H9 (cell line): Measurements from ENCODE around the gene XXYLT1. TPM values are rescaled to one million over a fixed set of nuclear protein-coding genes. Genes with fewer than 3 reads are reported as not detected.
A peak's percentile ranks its signal among the peaks of the same experiment; 100 is the strongest.

Source experiments
- DNase-seq: peaks from one replicate; pipeline ENCODE4 v3.0.0-alpha.2; 2017
- H2AFZ ChIP-seq: one replicate; pipeline ENCODE4 v1.6.1; 2013; ENCODE audit warnings: mild to moderate bottlenecking, low read length, control low read depth, moderate library complexity
- H2AK5ac ChIP-seq: 2 replicates; pipeline ENCODE4 v1.6.1; 2013; ENCODE audit warnings: low read length, control low read depth, mixed read lengths; ENCODE audit not compliant: insufficient read length
- H2BK120ac ChIP-seq: one replicate; pipeline ENCODE4 v1.6.1; 2013; ENCODE audit warnings: low read depth, mild to moderate bottlenecking, low read length, control low read depth, inconsistent platforms; ENCODE audit not compliant: poor library complexity, severe bottlenecking
- H2BK12ac ChIP-seq: 2 replicates; pipeline ENCODE4 v1.6.1; 2013; ENCODE audit warnings: low read length, control low read depth, mixed read lengths, low read depth; ENCODE audit not compliant: insufficient read length
- H2BK15ac ChIP-seq: 2 replicates; pipeline ENCODE4 v1.6.1; 2013; ENCODE audit warnings: low read depth, low read length, control low read depth
- H2BK20ac ChIP-seq: one replicate; pipeline ENCODE4 v1.6.1; 2013; ENCODE audit warnings: low read depth, mild to moderate bottlenecking, low read length, control low read depth, inconsistent platforms; ENCODE audit not compliant: poor library complexity, severe bottlenecking
- H2BK5ac ChIP-seq: 2 replicates; pipeline ENCODE4 v1.6.1; 2013; ENCODE audit warnings: low read length, control low read depth, mixed read lengths; ENCODE audit not compliant: insufficient read length
- H3K14ac ChIP-seq: 2 replicates; pipeline ENCODE4 v1.6.1; 2013; ENCODE audit warnings: low read length, control low read depth; ENCODE audit not compliant: insufficient read depth
- H3K18ac ChIP-seq: 2 replicates; pipeline ENCODE4 v1.6.1; 2013; ENCODE audit warnings: low read depth, mild to moderate bottlenecking, mixed read lengths, low read length, control low read depth; ENCODE audit not compliant: insufficient read length
- H3K23ac ChIP-seq: 2 replicates; pipeline ENCODE4 v1.6.1; 2013; ENCODE audit warnings: low read length, control low read depth, mixed read lengths, low read depth; ENCODE audit not compliant: insufficient read length
- H3K23me2 ChIP-seq: 2 replicates; pipeline ENCODE4 v1.6.1; 2013; ENCODE audit warnings: low read depth, mild to moderate bottlenecking, mixed read lengths, low read length, control low read depth; ENCODE audit not compliant: insufficient read length, poor library complexity, severe bottlenecking
- H3K27ac ChIP-seq: 2 replicates; pipeline ENCODE4 v1.5.1; 2013; ENCODE audit warnings: low read length, control low read depth, mixed read lengths, low read depth; ENCODE audit not compliant: insufficient read length
- H3K27me3 ChIP-seq: 2 replicates; pipeline ENCODE4 v1.6.1; 2013; ENCODE audit warnings: low read length, control low read depth, inconsistent platforms; ENCODE audit not compliant: insufficient read depth
- H3K4ac ChIP-seq: 2 replicates; pipeline ENCODE4 v1.6.1; 2013; ENCODE audit warnings: low read depth, mild to moderate bottlenecking, control low read depth, inconsistent platforms, low read length, moderate library complexity
- H3K4me1 ChIP-seq: 2 replicates; pipeline ENCODE4 v1.6.1; 2013; ENCODE audit warnings: low read length, control low read depth, inconsistent platforms; ENCODE audit not compliant: insufficient read depth
- H3K4me2 ChIP-seq: 2 replicates; pipeline ENCODE4 v1.6.1; 2013; ENCODE audit warnings: low read length, control low read depth, mixed read lengths; ENCODE audit not compliant: insufficient read length, insufficient read depth
- H3K56ac ChIP-seq: 2 replicates; pipeline ENCODE4 v1.6.1; 2013; ENCODE audit warnings: low read depth, mild to moderate bottlenecking, mixed read lengths, low read length, control low read depth; ENCODE audit not compliant: insufficient read length
- H3K79me1 ChIP-seq: 2 replicates; pipeline ENCODE4 v1.6.1; 2013; ENCODE audit warnings: low read depth, mild to moderate bottlenecking, moderate library complexity, low read length, control low read depth, inconsistent platforms; ENCODE audit not compliant: insufficient read depth, poor library complexity, severe bottlenecking
- H3K79me2 ChIP-seq: 2 replicates; pipeline ENCODE4 v1.6.1; 2013; ENCODE audit warnings: low read length, control low read depth, inconsistent platforms; ENCODE audit not compliant: insufficient read depth
- H3K9ac ChIP-seq: 2 replicates; pipeline ENCODE4 v1.6.1; 2013; ENCODE audit warnings: low read length, control low read depth, mixed read lengths; ENCODE audit not compliant: insufficient read length; ENCODE audit errors: extremely low read depth
- H3K9me3 ChIP-seq: one replicate; pipeline ENCODE4 v1.6.1; 2013; ENCODE audit warnings: low read depth, low read length, inconsistent platforms; ENCODE audit not compliant: control insufficient read depth
- H3T11ph ChIP-seq: one replicate; pipeline ENCODE4 v1.6.1; 2013; ENCODE audit warnings: mild to moderate bottlenecking, low read length, control low read depth, inconsistent platforms
- H4K20me1 ChIP-seq: one replicate; pipeline ENCODE4 v1.6.1; 2013; ENCODE audit not compliant: control insufficient read depth, insufficient read length, insufficient read depth
- H4K5ac ChIP-seq: 2 replicates; pipeline ENCODE4 v1.6.1; 2013; ENCODE audit warnings: low read depth, mild to moderate bottlenecking, mixed read lengths, low read length, control low read depth; ENCODE audit not compliant: insufficient read length
- H4K8ac ChIP-seq: replicated peaks from 2 replicates; pipeline ENCODE4 v1.6.1; 2013; ENCODE audit warnings: low read length, control low read depth, mixed read lengths, low read depth; ENCODE audit not compliant: insufficient read length
- H4K91ac ChIP-seq: 2 replicates; pipeline ENCODE4 v1.6.1; 2013; ENCODE audit warnings: low read depth, mild to moderate bottlenecking, moderate library complexity, mixed read lengths, low read length, control low read depth; ENCODE audit not compliant: insufficient read length
- H3K27ac Mint-ChIP-seq, 3 experiments: 2 replicates in 2 of 3; 3 replicates in 1 of 3; pipeline ENCODE4 v1.8.0; 2020 to 2021; ENCODE audit warnings: mixed read lengths in 3 of 3, mild to moderate bottlenecking in 1 of 3, moderate library complexity in 1 of 3
- H3K27me3 Mint-ChIP-seq: 2 replicates; pipeline ENCODE4 v1.8.0; 2021; ENCODE audit warnings: low read depth, mild to moderate bottlenecking, moderate library complexity, mixed read lengths
- H3K36me3 Mint-ChIP-seq, 3 experiments: 2 replicates in 2 of 3; 3 replicates in 1 of 3; pipeline ENCODE4 v1.8.0; 2020 to 2021; ENCODE audit warnings: low read depth in 3 of 3, mixed read lengths in 3 of 3; ENCODE audit not compliant: insufficient read depth in 1 of 3
- H3K4me1 Mint-ChIP-seq, 2 experiments: 2 replicates each; pipeline ENCODE4 v1.8.0; 2020; ENCODE audit warnings: mixed read lengths in 2 of 2
- H3K4me3 Mint-ChIP-seq, 2 experiments: 2 replicates in 1 of 2; 3 replicates in 1 of 2; pipeline ENCODE4 v1.8.0; 2020 to 2021; ENCODE audit warnings: mild to moderate bottlenecking in 2 of 2, mixed read lengths in 2 of 2, moderate library complexity in 1 of 2
- H3K9me3 Mint-ChIP-seq, 2 experiments: 2 replicates in 1 of 2; 3 replicates in 1 of 2; pipeline ENCODE4 v1.8.0; 2020; ENCODE audit warnings: mild to moderate bottlenecking in 2 of 2, mixed read lengths in 2 of 2, moderate library complexity in 1 of 2
- CTCF ChIP-seq: fragments of 200-600 bp; sonication (generic); conservative IDR thresholded peaks from 3 replicates; pipeline ENCODE4 v1.8.0; 2021; ENCODE audit warnings: antibody characterized with exemption, mild to moderate bottlenecking
- WGBS: extraction: QIAGEN DNeasy Blood & Tissue Kit; methylation state at CpG from one replicate; pipeline ENCODE4 v1.1.7; 2013; ENCODE audit warnings: missing lambda C conversion rate, low lambda C conversion rate, mixed read lengths; ENCODE audit not compliant: insufficient read length; ENCODE audit errors: extremely low coverage; 5-methylcytosine and 5-hydroxymethylcytosine counted together
- total RNA-seq: library from RNA; stranded (reverse); gene quantifications from 2 replicates; pipeline ENCODE4 v1.2.1, GENCODE V29; 2021

Gene XXYLT1
- total RNA-seq, 1 experiment from 2014 or later, result 22.7 TPM

GRCh38 chr3:195120267-195120601 lies 150.7 kb downstream of the XXYLT1 start:
- Histone ChIP-seq H3K4me2 (no peak overlapping the region), H3K56ac (no peak overlapping the region), H3K9me3 (no peaks in the 10 kb centered on the region), H3K27me3 (no peaks in the 10 kb centered on the region), H3T11ph (no peak overlapping the region), H2BK15ac (no peak overlapping the region), H2AK5ac (no peak overlapping the region), H2BK20ac (no peak overlapping the region), H2BK12ac (no peak overlapping the region), H4K5ac (no peak overlapping the region), H4K20me1 (no peaks in the 10 kb centered on the region), H3K14ac (no peak overlapping the region), H3K9ac (no peak overlapping the region), H3K23ac (no peak overlapping the region), H3K79me1 (no peaks in the 10 kb centered on the region), H3K4me1 (peaks cover 10% of the 10 kb centered on the region; the same call in 1 of the 2 replicates), H2BK120ac (no peak overlapping the region), H3K4ac (no peak overlapping the region), H2BK5ac (no peak overlapping the region), H2AFZ (no peak overlapping the region), H4K91ac (no peak overlapping the region), H4K8ac (no peak overlapping the region), H3K18ac (no peak overlapping the region), H3K79me2 (no peaks in the 10 kb centered on the region), H3K23me2 (no peaks in the 10 kb centered on the region), H3K27ac (no peak overlapping the region)
- no peak for TF ChIP-seq CTCF
- Mint-ChIP-seq H3K4me1 (peaks cover 34 to 38% of the 10 kb centered on the region in 2 experiments), H3K27ac (peak overlapping the region in 1 of 3 experiments; percentile 94; a peak in 2 of 7 replicates), H3K4me3 (no peak overlapping the region), H3K27me3 (no peaks in the 10 kb centered on the region; the same call in none of the 2 replicates), H3K36me3 (no peaks in the 10 kb centered on the region), H3K9me3 (no peaks in the 10 kb centered on the region)
- DNase-seq, result no peak
- no CpG with 5 or more reads among the region's 2 CpGs for WGBS
